ENCODE measurements around the gene IP6K3. TPM values are rescaled to one million over a fixed set of nuclear protein-coding genes. Genes with fewer than 3 reads are reported as not detected.

Gene IP6K3
- total and polyA plus RNA-seq, 4 experiments from 2014 or later, result not detected

GRCh38 chr6:33719326-33719987, 27.2 kb downstream of the IP6K3 start:
- no peaks in the 10 kb centered on the region for H3K36me3 ChIP-seq (ENCODE audit: insufficient read depth, low read length)
- H3K27me3 Mint-ChIP-seq, result peaks cover 4 to 8% of the 10 kb centered on the region in 2 donors
- no peak overlapping the region for H3K27ac ChIP-seq (ENCODE audit: low read depth, low read length)
- no peaks in the 10 kb centered on the region for H3K9me3 Mint-ChIP-seq
- H3K27me3 ChIP-seq (ENCODE audit: insufficient read depth, low read length), result peaks cover 7% of the 10 kb centered on the region
- ChIA-PET POLR2A (ENCODE audit: partially characterized antibody) (no interaction called here), CTCF (ENCODE audit: partially characterized antibody) (interaction anchor here (0.9 kb wide), 1 partner anchor 8 kb away, joined by 4 read pairs; the partner anchor contains the start of gene UQCC2)
- H3K9me3 ChIP-seq (ENCODE audit: control insufficient read depth in 1 of 2, low read length in 2 of 2), result no peaks in the 10 kb centered on the region
- no peak overlapping the region for H3K4me3 Mint-ChIP-seq
- H3K36me3 Mint-ChIP-seq, result no peaks in the 10 kb centered on the region
- peaks cover 6 to 11% (median 9%) of the 10 kb centered on the region in 4 donors for H3K4me1 Mint-ChIP-seq
- no peak overlapping the region for H3K4me3 ChIP-seq (ENCODE audit: low read length in 2 of 2)
- intact Hi-C loops (cut with micrococcal nuclease), result loop anchor here (10.0 kb wide), 2 partner anchors 265 to 305 kb away; partner anchors contain the start of genes CUTA, PHF1 and ZBTB9
- no peak for DNase-seq
- peaks cover 8% of the 10 kb centered on the region for H3K4me1 ChIP-seq (ENCODE audit: insufficient read depth, low read length)
- H3K27ac Mint-ChIP-seq, result no peak overlapping the region

DNA sequence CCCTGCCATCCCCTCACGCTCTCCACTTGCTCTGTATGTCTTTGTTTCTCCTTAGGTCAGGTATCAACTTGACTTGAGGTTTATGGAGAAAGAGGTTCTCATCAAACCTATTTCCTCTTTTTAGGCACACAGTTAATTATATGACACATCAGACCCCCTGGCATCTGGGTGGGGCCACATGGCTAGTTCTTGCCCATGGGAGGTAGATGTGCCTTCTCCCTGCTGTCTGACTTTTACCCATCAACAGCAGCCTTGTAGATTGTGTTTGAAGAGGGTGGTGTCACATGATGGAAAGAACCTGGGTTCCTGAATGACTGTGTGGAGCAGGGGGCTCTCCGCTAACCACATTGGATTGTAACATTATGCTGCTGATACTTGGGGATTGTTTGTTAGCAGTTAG, 28.0 kb downstream of the IP6K3 start:
- H3K27ac ChIP-seq (ENCODE audit: low read depth, low read length), result no peak overlapping the region
- H3K4me1 Mint-ChIP-seq, result peaks cover 0 to 3% (median 3%) of the 10 kb centered on the region in 4 donors
- no peaks in the 10 kb centered on the region for H3K36me3 Mint-ChIP-seq
- no peaks in the 10 kb centered on the region for H3K9me3 ChIP-seq (ENCODE audit: control insufficient read depth in 1 of 2, low read length in 2 of 2)
- H3K27me3 ChIP-seq (ENCODE audit: insufficient read depth, low read length), result peaks cover 7% of the 10 kb centered on the region
- ChIA-PET POLR2A (ENCODE audit: partially characterized antibody) (no interaction called here), CTCF (ENCODE audit: partially characterized antibody) (no interaction called here)
- H3K27ac Mint-ChIP-seq, result no peak overlapping the region
- peaks cover under 1% of the 10 kb centered on the region for H3K4me1 ChIP-seq (ENCODE audit: insufficient read depth, low read length)
- H3K4me3 ChIP-seq (ENCODE audit: low read length in 2 of 2), result no peak overlapping the region
- peaks cover 3% of the 10 kb centered on the region in 2 donors for H3K27me3 Mint-ChIP-seq
- no peak overlapping the region for H3K4me3 Mint-ChIP-seq
- DNase-seq, result no peak
- intact Hi-C loops (cut with micrococcal nuclease), result loop anchor here (10.0 kb wide), 2 partner anchors 264 to 304 kb away; partner anchors contain the start of genes CUTA, PHF1 and ZBTB9
- no peaks in the 10 kb centered on the region for H3K9me3 Mint-ChIP-seq
- H3K36me3 ChIP-seq (ENCODE audit: insufficient read depth, low read length), result no peaks in the 10 kb centered on the region

- H3K4me3 ChIP-seq (ENCODE audit: low read length in 2 of 2), result no peak overlapping the region
- no peak overlapping the region for H3K4me3 Mint-ChIP-seq
- H3K36me3 ChIP-seq (ENCODE audit: insufficient read depth, low read length), result no peaks in the 10 kb centered on the region
- CTCF ChIA-PET (ENCODE audit: partially characterized antibody), result no interaction called here
- DNase-seq, result no peak
- H3K9me3 ChIP-seq (ENCODE audit: control insufficient read depth in 1 of 2, low read length in 2 of 2), result no peaks in the 10 kb centered on the region
- H3K4me1 ChIP-seq (ENCODE audit: insufficient read depth, low read length), result no peaks in the 10 kb centered on the region
- H3K27ac ChIP-seq (ENCODE audit: low read depth, low read length), result no peak overlapping the region
- H3K9me3 Mint-ChIP-seq, result no peaks in the 10 kb centered on the region
- POLR2A ChIA-PET (ENCODE audit: partially characterized antibody), result no interaction called here
- H3K27ac Mint-ChIP-seq, result no peak overlapping the region
- H3K27me3 Mint-ChIP-seq, result peaks cover 0 to 3% of the 10 kb centered on the region in 2 donors
- H3K36me3 Mint-ChIP-seq, result no peaks in the 10 kb centered on the region
- no peaks in the 10 kb centered on the region for H3K4me1 Mint-ChIP-seq
- intact Hi-C loops (cut with micrococcal nuclease), result loop anchor here (10.0 kb wide), 2 partner anchors 263 to 303 kb away; partner anchors contain the start of genes CUTA, PHF1 and ZBTB9
- peaks cover 7% of the 10 kb centered on the region for H3K27me3 ChIP-seq (ENCODE audit: insufficient read depth, low read length)
Measured at GRCh38 chr6:33717934-33718455, 28.7 kb downstream of the IP6K3 start.

DNA sequence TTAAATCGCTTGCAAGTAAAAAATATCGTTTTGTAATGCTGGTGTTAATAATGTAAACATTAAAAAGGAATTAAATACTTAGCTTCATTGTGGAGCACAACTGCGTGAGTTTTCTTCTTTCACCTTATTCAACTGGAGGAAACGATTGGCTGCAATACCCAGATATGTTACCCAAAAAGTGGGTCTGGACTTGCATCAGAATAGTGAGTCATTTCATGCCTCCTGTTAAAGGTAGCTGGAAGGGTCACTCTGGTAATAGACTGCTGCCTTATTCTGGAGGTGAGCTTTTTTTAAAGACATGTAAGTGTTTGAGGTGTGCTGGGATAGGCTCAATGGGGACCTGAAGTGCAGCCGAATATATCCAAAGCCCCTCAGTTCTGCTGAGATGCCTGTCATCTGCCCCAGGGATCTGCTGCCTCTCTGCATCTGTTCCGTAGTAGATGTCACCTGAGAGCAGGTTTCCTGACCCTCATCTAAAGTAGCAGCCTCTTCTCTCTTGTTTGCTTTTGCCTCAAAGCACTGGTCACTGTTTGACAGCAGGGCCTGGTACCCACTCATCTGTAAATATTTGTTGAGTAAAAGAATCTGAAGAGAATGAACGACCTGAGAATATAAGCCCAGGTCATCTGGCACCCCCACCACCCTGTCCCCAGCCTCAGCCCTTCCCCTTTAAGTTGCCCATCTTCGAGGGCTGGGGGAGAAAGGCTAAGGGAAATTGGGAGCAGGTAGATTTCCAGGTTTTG, 29.6 kb downstream of the IP6K3 start:
- H3K4me3 Mint-ChIP-seq, result no peak overlapping the region
- H3K36me3 Mint-ChIP-seq, result no peaks in the 10 kb centered on the region
- Histone ChIP-seq H3K4me1 (ENCODE audit: insufficient read depth, low read length) (peaks cover under 1% of the 10 kb centered on the region), H3K4me3 (ENCODE audit: low read length in 2 of 2) (no peak overlapping the region), H3K9me3 (ENCODE audit: control insufficient read depth in 1 of 2, low read length in 2 of 2) (no peaks in the 10 kb centered on the region), H3K27me3 (ENCODE audit: insufficient read depth, low read length) (peaks cover 4% of the 10 kb centered on the region), H3K36me3 (ENCODE audit: insufficient read depth, low read length) (no peaks in the 10 kb centered on the region), H3K27ac (ENCODE audit: low read depth, low read length) (no peak overlapping the region)
- H3K9me3 Mint-ChIP-seq, result no peaks in the 10 kb centered on the region
- H3K4me1 Mint-ChIP-seq, result peaks cover under 1 to 1% (median under 1%) of the 10 kb centered on the region in 4 donors
- ChIA-PET POLR2A (ENCODE audit: partially characterized antibody) (no interaction called here), CTCF (ENCODE audit: partially characterized antibody) (interaction anchor here (1.2 kb wide), 1 partner anchor 27 kb away, joined by 3 read pairs; no protein-coding TSS in a partner anchor)
- peak overlapping the region in 1 of 7 donors; percentile 4 for H3K27ac Mint-ChIP-seq
- DNase-seq, result no peak
- H3K27me3 Mint-ChIP-seq, result peaks cover 0 to 2% of the 10 kb centered on the region in 2 donors
- intact Hi-C loops (cut with micrococcal nuclease), result loop anchor here (10.0 kb wide), 2 partner anchors 262 to 302 kb away; partner anchors contain the start of genes CUTA, PHF1 and ZBTB9

DNA sequence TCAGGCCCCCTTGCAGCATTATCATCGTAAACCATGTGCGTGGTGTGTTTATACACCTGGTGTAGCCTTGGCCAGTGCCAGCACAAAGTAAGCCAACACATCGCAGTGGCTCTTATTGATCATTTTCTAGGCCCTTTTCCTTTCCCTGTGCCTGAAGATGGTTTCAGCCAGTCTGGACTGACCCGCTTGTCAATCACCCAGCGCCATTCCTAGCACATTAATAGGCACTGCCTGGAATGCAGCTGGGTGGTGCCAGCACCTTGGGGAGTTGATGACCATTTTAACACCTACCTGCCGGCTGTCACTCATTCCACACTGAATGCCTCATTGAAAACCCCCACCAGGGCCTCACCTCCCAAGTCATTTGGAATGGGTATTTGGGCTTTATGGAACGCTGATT, 30.3 kb downstream of the IP6K3 start:
- H3K36me3 Mint-ChIP-seq, result peaks cover 0 to 3% of the 10 kb centered on the region in 2 donors
- Histone ChIP-seq H3K36me3 (ENCODE audit: insufficient read depth, low read length) (no peaks in the 10 kb centered on the region), H3K4me1 (ENCODE audit: insufficient read depth, low read length) (peaks cover 4% of the 10 kb centered on the region), H3K27me3 (ENCODE audit: insufficient read depth, low read length) (peaks cover 4% of the 10 kb centered on the region), H3K27ac (ENCODE audit: low read depth, low read length) (no peak overlapping the region), H3K9me3 (ENCODE audit: control insufficient read depth in 1 of 2, low read length in 2 of 2) (no peaks in the 10 kb centered on the region), H3K4me3 (ENCODE audit: low read length in 2 of 2) (no peak overlapping the region)
- ChIA-PET CTCF (ENCODE audit: partially characterized antibody) (interaction anchor here (1.2 to 1.4 kb wide), 2 partner anchors 28 to 54 kb away, joined by 3 read pairs; no protein-coding TSS in a partner anchor), POLR2A (ENCODE audit: partially characterized antibody) (no interaction called here)
- no peak overlapping the region for H3K4me3 Mint-ChIP-seq
- no peak overlapping the region for H3K27ac Mint-ChIP-seq
- no peak for DNase-seq
- H3K9me3 Mint-ChIP-seq, result no peaks in the 10 kb centered on the region
- peaks cover 7 to 8% (median 7%) of the 10 kb centered on the region in 4 donors for H3K4me1 Mint-ChIP-seq
- intact Hi-C loops (cut with micrococcal nuclease), result loop anchor here (10.0 kb wide), 2 partner anchors 262 to 302 kb away; partner anchors contain the start of genes CUTA, PHF1 and ZBTB9
- H3K27me3 Mint-ChIP-seq, result peaks cover 0 to 2% of the 10 kb centered on the region in 2 donors

DNA sequence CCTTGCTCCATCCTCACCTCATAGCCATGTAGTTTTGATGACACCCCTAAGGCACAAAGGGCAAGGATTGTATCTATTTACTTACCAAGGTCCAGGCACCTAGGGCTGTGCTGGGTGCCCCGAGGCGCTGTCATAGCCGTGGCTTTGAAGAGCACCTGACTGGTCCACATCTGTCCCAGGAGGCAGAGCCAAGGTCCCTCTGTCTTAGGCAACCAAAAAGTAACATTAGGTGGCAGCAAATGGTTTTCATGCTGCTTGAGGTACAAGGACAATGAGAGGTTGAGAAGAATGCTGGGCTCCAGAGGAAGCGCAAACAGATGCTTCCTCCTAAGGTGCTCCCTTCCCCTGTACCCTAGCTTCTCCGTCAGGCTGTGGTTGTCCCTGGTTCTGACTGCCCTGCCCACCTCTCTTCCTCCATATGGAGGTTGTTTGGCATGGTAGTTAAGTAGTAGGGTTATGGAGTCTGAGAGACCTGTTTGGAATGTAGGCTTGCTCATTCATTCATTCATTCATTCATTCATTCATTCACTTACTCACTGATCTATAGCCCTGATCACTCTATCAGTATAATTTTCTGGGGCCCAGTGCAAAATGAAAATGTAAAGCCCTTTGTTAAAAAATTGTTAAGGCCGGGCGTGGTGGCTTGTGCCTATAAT, 32.2 kb downstream of the IP6K3 start:
- Histone ChIP-seq H3K4me3 (ENCODE audit: low read length in 2 of 2) (no peak overlapping the region), H3K9me3 (ENCODE audit: control insufficient read depth in 1 of 2, low read length in 2 of 2) (no peaks in the 10 kb centered on the region), H3K4me1 (ENCODE audit: insufficient read depth, low read length) (peaks cover 20% of the 10 kb centered on the region), H3K27me3 (ENCODE audit: insufficient read depth, low read length) (no peaks in the 10 kb centered on the region), H3K36me3 (ENCODE audit: insufficient read depth, low read length) (peaks cover 2% of the 10 kb centered on the region), H3K27ac (ENCODE audit: low read depth, low read length) (no peak overlapping the region)
- Mint-ChIP-seq H3K27ac (no peak overlapping the region), H3K4me1 (peaks cover 15 to 25% (median 22%) of the 10 kb centered on the region in 4 donors), H3K4me3 (no peak overlapping the region), H3K9me3 (no peaks in the 10 kb centered on the region), H3K27me3 (no peaks in the 10 kb centered on the region), H3K36me3 (peaks cover 0 to 9% of the 10 kb centered on the region in 2 donors)
- ChIA-PET CTCF (ENCODE audit: partially characterized antibody) (interaction anchor here (1.2 to 2.9 kb wide), 6 partner anchors 14 to 130 kb away, joined by 3 to 10 read pairs (median 4); no protein-coding TSS in a partner anchor), POLR2A (ENCODE audit: partially characterized antibody) (interaction anchor here (1.3 kb wide), 1 partner anchor 94 kb away, joined by 3 read pairs; the partner anchor contains the start of gene ITPR3)
- intact Hi-C loops (cut with micrococcal nuclease), result loop anchor here (5.0 to 10.0 kb wide), 3 partner anchors 260 to 523 kb away; partner anchors contain the start of genes CUTA, HMGA1, PHF1 and ZBTB9
- no peak for DNase-seq

All from CD4-positive, alpha-beta memory T cell (primary cell).